GM12875 (cell line): ENCODE measurements around the gene EYA2.

Source experiments
- H3K4me3 ChIP-seq: one replicate; pipeline ENCODE4 v1.5.1; 2011; ENCODE audit warnings: low read depth, low read length, control low read depth
- CTCF ChIP-seq: IDR thresholded peaks from 2 replicates; pipeline ENCODE4 v1.5.1; 2011; ENCODE audit warnings: low read depth, mild to moderate bottlenecking, control low read depth, inconsistent platforms, low read length, moderate library complexity, borderline replicate concordance; ENCODE audit not compliant: insufficient read depth

EYA2 gene

GRCh38 chr20:46987001-46987400, 92.4 kb downstream of the EYA2 start:
- TF ChIP-seq CTCF: no peak

GRCh38 chr20:46990017-46990595, 95.5 kb downstream of the EYA2 start:
- TF ChIP-seq CTCF: no peak
- H3K4me3 ChIP-seq: no peak overlapping the region

More at GRCh38 chr20:46987001-46987400, 92.4 kb downstream of the EYA2 start:
- H3K4me3 ChIP-seq: no peak overlapping the region

GRCh38 chr20:46990596-46991104, 96.0 kb downstream of the EYA2 start:
- no peak overlapping the region for H3K4me3 ChIP-seq
- no peak for TF ChIP-seq CTCF

- no peak overlapping the region for H3K4me3 ChIP-seq
- TF ChIP-seq CTCF: no peak
These were observed 96.5 kb downstream of the EYA2 start for GRCh38 chr20:46991168-46991567.

- TF ChIP-seq CTCF: no peak
- no peak overlapping the region for H3K4me3 ChIP-seq
These were observed 97.4 kb downstream of the EYA2 start for GRCh38 chr20:46991880-46992639.

GRCh38 chr20:46992640-46993035, 98.0 kb downstream of the EYA2 start:
- no peak for TF ChIP-seq CTCF
- no peak overlapping the region for H3K4me3 ChIP-seq
